ENCODE results near the gene ZNF385B.

ZNF385B gene

GRCh38 chr2:179545024-179545423 is 316.4 kb downstream of the ZNF385B start:
- 74% methylated on average over 2 of the region's 2 CpGs for WGBS
- Histone ChIP-seq H3K4me1 (ENCODE audit: control insufficient read depth, insufficient read depth, low read depth, low read length) (no peaks in the 10 kb centered on the region), H2AK5ac (ENCODE audit: low read length, severe bottlenecking) (no peak overlapping the region), H2AFZ (ENCODE audit: low read depth, low read length) (no peak overlapping the region), H3K36me3 (ENCODE audit: control insufficient read depth in 1 of 2, insufficient read depth in 2 of 2, low read depth in 1 of 2, low read length in 2 of 2) (no peaks in the 10 kb centered on the region), H4K91ac (ENCODE audit: low read length) (no peak overlapping the region), H3K4ac (ENCODE audit: low read depth in 1 of 2, low read length in 2 of 2) (no peak overlapping the region), H2BK5ac (ENCODE audit: low read depth, low read length, poor library complexity, severe bottlenecking) (no peak overlapping the region), H2BK12ac (ENCODE audit: low read length in 2 of 2) (no peak overlapping the region), H3K9me3 (ENCODE audit: control insufficient read depth, low read length) (no peaks in the 10 kb centered on the region), H2BK120ac (ENCODE audit: low read depth, low read length) (no peak overlapping the region), H3K4me2 (ENCODE audit: low read length, poor library complexity, severe bottlenecking) (no peak overlapping the region), H4K8ac (ENCODE audit: low read length) (no peak overlapping the region), H3K23ac (ENCODE audit: low read length in 2 of 2) (no peak overlapping the region), H3K14ac (ENCODE audit: low read length in 2 of 2) (no peak overlapping the region), H3K9ac (ENCODE audit: low read length) (no peak overlapping the region), H3K4me3 (ENCODE audit: insufficient read depth in 1 of 2, low read depth in 1 of 2, low read length in 2 of 2) (no peak overlapping the region), H3K27ac (ENCODE audit: low read length, poor library complexity, severe bottlenecking) (no peak overlapping the region), H2BK15ac (ENCODE audit: low read depth, poor library complexity, severe bottlenecking) (no peak overlapping the region), H3K18ac (ENCODE audit: low read depth in 1 of 2, low read length in 2 of 2) (no peak overlapping the region), H3K27me3 (ENCODE audit: control insufficient read depth in 1 of 2, insufficient read depth in 1 of 2, low read length in 2 of 2) (no peaks in the 10 kb centered on the region), H3K79me1 (replicated peaks; ENCODE audit: low read length, poor library complexity, severe bottlenecking) (no peaks in the 10 kb centered on the region)
- no peak for DNase-seq

- H4K8ac ChIP-seq (ENCODE audit: low read length) = no peak overlapping the region
- H3K9ac ChIP-seq (ENCODE audit: low read length) = no peak overlapping the region
- H3K27me3 ChIP-seq (ENCODE audit: control insufficient read depth in 1 of 2, insufficient read depth in 1 of 2, low read length in 2 of 2) = no peaks in the 10 kb centered on the region
- no peak overlapping the region for H2AFZ ChIP-seq (ENCODE audit: low read depth, low read length)
- H3K4me2 ChIP-seq (ENCODE audit: low read length, poor library complexity, severe bottlenecking) = no peak overlapping the region
- H2BK5ac ChIP-seq (ENCODE audit: low read depth, low read length, poor library complexity, severe bottlenecking) = no peak overlapping the region
- H3K18ac ChIP-seq (ENCODE audit: low read depth in 1 of 2, low read length in 2 of 2) = no peak overlapping the region
- no peak for DNase-seq
- H3K36me3 ChIP-seq (ENCODE audit: control insufficient read depth in 1 of 2, insufficient read depth in 2 of 2, low read depth in 1 of 2, low read length in 2 of 2) = no peaks in the 10 kb centered on the region
- no peak overlapping the region for H3K23ac ChIP-seq (ENCODE audit: low read length in 2 of 2)
- H2AK5ac ChIP-seq (ENCODE audit: low read length, severe bottlenecking) = no peak overlapping the region
- peaks cover 6% of the 10 kb centered on the region for H3K9me3 ChIP-seq (ENCODE audit: control insufficient read depth, low read length)
- H3K4me3 ChIP-seq (ENCODE audit: insufficient read depth in 1 of 2, low read depth in 1 of 2, low read length in 2 of 2) = no peak overlapping the region
- H3K14ac ChIP-seq (ENCODE audit: low read length in 2 of 2) = no peak overlapping the region
- WGBS = 91% methylated on average over 3 of the region's 3 CpGs
- no peaks in the 10 kb centered on the region for H3K4me1 ChIP-seq (ENCODE audit: control insufficient read depth, insufficient read depth, low read depth, low read length)
- H4K91ac ChIP-seq (ENCODE audit: low read length) = no peak overlapping the region
- H2BK120ac ChIP-seq (ENCODE audit: low read depth, low read length) = no peak overlapping the region
- no peak overlapping the region for H3K4ac ChIP-seq (ENCODE audit: low read depth in 1 of 2, low read length in 2 of 2)
- no peak overlapping the region for H3K27ac ChIP-seq (ENCODE audit: low read length, poor library complexity, severe bottlenecking)
- H3K79me1 ChIP-seq (replicated peaks; ENCODE audit: low read length, poor library complexity, severe bottlenecking) = no peaks in the 10 kb centered on the region
- no peak overlapping the region for H2BK15ac ChIP-seq (ENCODE audit: low read depth, poor library complexity, severe bottlenecking)
- no peak overlapping the region for H2BK12ac ChIP-seq (ENCODE audit: low read length in 2 of 2)
These were observed 318.0 kb downstream of the ZNF385B start for GRCh38 chr2:179543361-179543901.

GRCh38 chr2:179541586-179541985 is 319.8 kb downstream of the ZNF385B start:
- Histone ChIP-seq H2BK120ac (ENCODE audit: low read depth, low read length) (no peak overlapping the region), H2AK5ac (ENCODE audit: low read length, severe bottlenecking) (no peak overlapping the region), H2BK15ac (ENCODE audit: low read depth, poor library complexity, severe bottlenecking) (no peak overlapping the region), H3K18ac (ENCODE audit: low read depth in 1 of 2, low read length in 2 of 2) (no peak overlapping the region), H2BK12ac (ENCODE audit: low read length in 2 of 2) (no peak overlapping the region), H2AFZ (ENCODE audit: low read depth, low read length) (no peak overlapping the region), H3K27me3 (ENCODE audit: control insufficient read depth in 1 of 2, insufficient read depth in 1 of 2, low read length in 2 of 2) (no peaks in the 10 kb centered on the region), H3K27ac (ENCODE audit: low read length, poor library complexity, severe bottlenecking) (no peak overlapping the region), H3K4me1 (ENCODE audit: control insufficient read depth, insufficient read depth, low read depth, low read length) (no peaks in the 10 kb centered on the region), H3K36me3 (ENCODE audit: control insufficient read depth in 1 of 2, insufficient read depth in 2 of 2, low read depth in 1 of 2, low read length in 2 of 2) (no peaks in the 10 kb centered on the region), H2BK5ac (ENCODE audit: low read depth, low read length, poor library complexity, severe bottlenecking) (no peak overlapping the region), H3K4ac (ENCODE audit: low read depth in 1 of 2, low read length in 2 of 2) (no peak overlapping the region), H4K8ac (ENCODE audit: low read length) (no peak overlapping the region), H4K91ac (ENCODE audit: low read length) (no peak overlapping the region), H3K23ac (ENCODE audit: low read length in 2 of 2) (no peak overlapping the region), H3K4me3 (ENCODE audit: insufficient read depth in 1 of 2, low read depth in 1 of 2, low read length in 2 of 2) (no peak overlapping the region), H3K14ac (ENCODE audit: low read length in 2 of 2) (no peak overlapping the region), H3K9ac (ENCODE audit: low read length) (no peak overlapping the region), H3K4me2 (ENCODE audit: low read length, poor library complexity, severe bottlenecking) (no peak overlapping the region), H3K79me1 (replicated peaks; ENCODE audit: low read length, poor library complexity, severe bottlenecking) (no peaks in the 10 kb centered on the region), H3K9me3 (ENCODE audit: control insufficient read depth, low read length) (peaks cover 6% of the 10 kb centered on the region)
- no peak for DNase-seq
- WGBS = no CpG with 5 or more reads among the region's 4 CpGs

GRCh38 chr2:179539124-179539511 is 322.3 kb downstream of the ZNF385B start:
- Histone ChIP-seq H4K8ac (ENCODE audit: low read length) (no peak overlapping the region), H2AFZ (ENCODE audit: low read depth, low read length) (no peak overlapping the region), H3K27me3 (ENCODE audit: control insufficient read depth in 1 of 2, insufficient read depth in 1 of 2, low read length in 2 of 2) (no peaks in the 10 kb centered on the region), H3K9ac (ENCODE audit: low read length) (no peak overlapping the region), H4K91ac (ENCODE audit: low read length) (no peak overlapping the region), H3K9me3 (ENCODE audit: control insufficient read depth, low read length) (peaks cover 6% of the 10 kb centered on the region), H3K4me2 (ENCODE audit: low read length, poor library complexity, severe bottlenecking) (no peak overlapping the region), H2BK12ac (ENCODE audit: low read length in 2 of 2) (no peak overlapping the region), H2BK15ac (ENCODE audit: low read depth, poor library complexity, severe bottlenecking) (no peak overlapping the region), H3K23ac (ENCODE audit: low read length in 2 of 2) (no peak overlapping the region), H2AK5ac (ENCODE audit: low read length, severe bottlenecking) (no peak overlapping the region), H3K4me1 (ENCODE audit: control insufficient read depth, insufficient read depth, low read depth, low read length) (no peaks in the 10 kb centered on the region), H2BK120ac (ENCODE audit: low read depth, low read length) (no peak overlapping the region), H3K4ac (ENCODE audit: low read depth in 1 of 2, low read length in 2 of 2) (no peak overlapping the region), H2BK5ac (ENCODE audit: low read depth, low read length, poor library complexity, severe bottlenecking) (no peak overlapping the region), H3K79me1 (replicated peaks; ENCODE audit: low read length, poor library complexity, severe bottlenecking) (no peaks in the 10 kb centered on the region), H3K4me3 (ENCODE audit: insufficient read depth in 1 of 2, low read depth in 1 of 2, low read length in 2 of 2) (no peak overlapping the region), H3K36me3 (ENCODE audit: control insufficient read depth in 1 of 2, insufficient read depth in 2 of 2, low read depth in 1 of 2, low read length in 2 of 2) (no peaks in the 10 kb centered on the region), H3K14ac (ENCODE audit: low read length in 2 of 2) (no peak overlapping the region), H3K18ac (ENCODE audit: low read depth in 1 of 2, low read length in 2 of 2) (no peak overlapping the region), H3K27ac (ENCODE audit: low read length, poor library complexity, severe bottlenecking) (no peak overlapping the region)
- no peak for DNase-seq
- 100% methylated on average over 1 of the region's 1 CpG for WGBS
